Upper lobe of left lung (tissue), 6 donors: Measurements from ENCODE around the gene LTB. TPM values are rescaled to one million over a fixed set of nuclear protein-coding genes. Genes with fewer than 3 reads are reported as not detected.
A peak's percentile ranks its signal among the peaks of the same experiment; 100 is the strongest.

Source experiments
- ATAC-seq, 2 donors: fragments of 200-7000 bp; cut with Tn5 transposase; one replicate each; pipeline ENCODE4 v1.9.1; 2022; ENCODE audit warnings: mild to moderate bottlenecking in 2 of 2, moderate library complexity in 2 of 2; ENCODE audit not compliant: low FRiP score in 2 of 2
- DNase-seq, 2 donors: peaks; one replicate each; pipeline ENCODE4 v3.0.0-alpha.2; 2019 to 2020
- H3K27ac ChIP-seq, 4 donors: fragments of 200-600 bp; sonication (generic); one replicate each; pipeline ENCODE4 v1.5.1; 2016 to 2019
- H3K27me3 ChIP-seq, 4 donors: fragments of 200-600 bp; sonication (generic); one replicate each; pipeline ENCODE4 v1.5.1; 2017 to 2019
- H3K36me3 ChIP-seq, 4 donors: fragments of 200-600 bp; sonication (generic); one replicate each; pipeline ENCODE4 v1.5.1; 2016 to 2019
- H3K4me1 ChIP-seq, 4 donors: fragments of 200-600 bp; sonication (generic); one replicate each; pipeline ENCODE4 v1.5.1; 2018 to 2019
- H3K4me3 ChIP-seq, 4 donors: fragments of 200-600 bp; sonication (generic); one replicate each; pipeline ENCODE4 v1.5.1; 2017 to 2019; ENCODE audit warnings: mild to moderate bottlenecking in 2 of 4, moderate library complexity in 1 of 4
- H3K9me3 ChIP-seq, 4 donors: fragments of 200-600 bp; sonication (generic); one replicate each; pipeline ENCODE4 v1.5.1; 2018 to 2019
- CTCF ChIP-seq, 6 experiments: fragments of 450-650 bp in 4 of 6; fragments of 200-600 bp in 2 of 6; sonication (generic) in 2 of 6; IDR thresholded peaks; one replicate each; pipeline ENCODE4 v1.5.1; 2016 to 2019; ENCODE audit warnings: antibody characterized with exemption in 6 of 6
- EP300 ChIP-seq, 4 donors: sonication (generic); formaldehyde crosslinking; IDR thresholded peaks; one replicate each; pipeline ENCODE4 v1.5.1; 2017; ENCODE audit warnings: antibody characterized with exemption in 4 of 4, control low read depth in 2 of 4
- POLR2A ChIP-seq, 4 donors: fragments of 450-650 bp; IDR thresholded peaks; one replicate each; pipeline ENCODE4 v1.5.1; 2016 to 2017; ENCODE audit warnings: antibody characterized with exemption in 4 of 4, mild to moderate bottlenecking in 2 of 4
- POLR2AphosphoS5 ChIP-seq, 2 donors: sonication (generic); formaldehyde crosslinking; IDR thresholded peaks; one replicate each; pipeline ENCODE4 v1.5.1; 2017; ENCODE audit warnings: antibody characterized with exemption in 2 of 2
- WGBS, 2 donors: methylation state at CpG; one replicate each; pipeline ENCODE4 v1.1.5; 2017 to 2018; 5-methylcytosine and 5-hydroxymethylcytosine counted together
- total RNA-seq, 6 donors: library from RNA; depleted of rRNA in 4 of 6; stranded (reverse); fragments of >200 nt in 4 of 6; gene quantifications; one replicate each; pipeline versions ENCODE4 v1.1.0 to v1.2.1, GENCODE V29; 2016 to 2021
- donor health status: DM: no; HTN: no; CAD: no; lungs with moderate emphysema.
- donor health status: DM: no; HTN: yes; CAD: no; lungs with severe emphysema.

The LTB gene
- total RNA-seq, 6 donors from 2014 or later = 1.3 to 18.7 (median 8.2) TPM; not detected in 3

GRCh38 chr6:31535538-31536324 lies 46.5 kb downstream of the LTB start:
- no peaks in the 10 kb centered on the region for H3K27me3 ChIP-seq
- ATAC-seq (no peak), DNase-seq (no peak)
- 43 to 70% methylated on average over 2 of the region's 2 CpGs for WGBS, 2 donors
- peaks cover 21 to 27% (median 26%) of the 10 kb centered on the region in 4 donors for H3K4me1 ChIP-seq
- no peak for TF ChIP-seq POLR2AphosphoS5 (IDR thresholded peaks at IDR 0.05)
- no peak for TF ChIP-seq POLR2A (IDR thresholded peaks at IDR 0.05)
- TF ChIP-seq CTCF (IDR thresholded peaks at IDR 0.05) = no peak
- TF ChIP-seq EP300 (IDR thresholded peaks at IDR 0.05) = no peak
- H3K4me3 ChIP-seq = no peak overlapping the region
- H3K9me3 ChIP-seq = no peaks in the 10 kb centered on the region
- peaks cover 54 to 97% (median 93%) of the 10 kb centered on the region in 4 donors for H3K36me3 ChIP-seq
- H3K27ac ChIP-seq = no peak overlapping the region

- Histone ChIP-seq H3K9me3 (no peaks in the 10 kb centered on the region), H3K27me3 (no peaks in the 10 kb centered on the region), H3K27ac (no peak overlapping the region), H3K36me3 (peaks cover 56 to 100% (median 98%) of the 10 kb centered on the region in 4 donors), H3K4me3 (no peak overlapping the region), H3K4me1 (peaks cover 10 to 15% (median 15%) of the 10 kb centered on the region in 4 donors)
- WGBS, 2 donors = 90 to 92% methylated on average over 24 of the region's 24 CpGs
- no peak for ATAC-seq
- TF ChIP-seq POLR2A (IDR thresholded peaks at IDR 0.05) = no peak
- no peak for TF ChIP-seq POLR2AphosphoS5 (IDR thresholded peaks at IDR 0.05)
- no peak for TF ChIP-seq EP300 (IDR thresholded peaks at IDR 0.05)
- no peak for TF ChIP-seq CTCF (IDR thresholded peaks at IDR 0.05)
- DNase-seq = peak in 1 of 2 donors; percentile 64
Observed at GRCh38 chr6:31534521-31535040, 47.6 kb downstream of the LTB start.

GRCh38 chr6:31534011-31534410 lies 48.2 kb downstream of the LTB start:
- no peak for DNase-seq
- no peak for TF ChIP-seq POLR2AphosphoS5 (IDR thresholded peaks at IDR 0.05)
- TF ChIP-seq CTCF (IDR thresholded peaks at IDR 0.05) = no peak
- no peak for TF ChIP-seq EP300 (IDR thresholded peaks at IDR 0.05)
- TF ChIP-seq POLR2A (IDR thresholded peaks at IDR 0.05) = no peak
- 89 to 90% methylated on average over 6 of the region's 6 CpGs for WGBS, 2 donors
- ATAC-seq = no peak
- H3K9me3 ChIP-seq = no peaks in the 10 kb centered on the region
- H3K4me3 ChIP-seq = no peak overlapping the region
- no peaks in the 10 kb centered on the region for H3K27me3 ChIP-seq
- H3K36me3 ChIP-seq = peaks cover 56 to 98% (median 94%) of the 10 kb centered on the region in 4 donors
- no peak overlapping the region for H3K27ac ChIP-seq
- H3K4me1 ChIP-seq = peaks cover 4 to 10% (median 9%) of the 10 kb centered on the region in 4 donors

GRCh38 chr6:31533455-31533841 lies 48.8 kb downstream of the LTB start:
- no peak for DNase-seq
- 89 to 91% methylated on average over 1 of the region's 1 CpG for WGBS, 2 donors
- TF ChIP-seq CTCF (IDR thresholded peaks at IDR 0.05) (no peak), POLR2AphosphoS5 (IDR thresholded peaks at IDR 0.05) (no peak), POLR2A (IDR thresholded peaks at IDR 0.05) (no peak), EP300 (IDR thresholded peaks at IDR 0.05) (no peak)
- Histone ChIP-seq H3K27ac (no peak overlapping the region), H3K36me3 (peaks cover 56 to 96% (median 88%) of the 10 kb centered on the region in 4 donors), H3K27me3 (no peaks in the 10 kb centered on the region), H3K4me3 (no peak overlapping the region), H3K9me3 (no peaks in the 10 kb centered on the region), H3K4me1 (peaks cover 0 to 4% (median 3%) of the 10 kb centered on the region in 4 donors)
- no peak for ATAC-seq
